Measurements from ENCODE around the gene BCHE.

The BCHE gene

DNA sequence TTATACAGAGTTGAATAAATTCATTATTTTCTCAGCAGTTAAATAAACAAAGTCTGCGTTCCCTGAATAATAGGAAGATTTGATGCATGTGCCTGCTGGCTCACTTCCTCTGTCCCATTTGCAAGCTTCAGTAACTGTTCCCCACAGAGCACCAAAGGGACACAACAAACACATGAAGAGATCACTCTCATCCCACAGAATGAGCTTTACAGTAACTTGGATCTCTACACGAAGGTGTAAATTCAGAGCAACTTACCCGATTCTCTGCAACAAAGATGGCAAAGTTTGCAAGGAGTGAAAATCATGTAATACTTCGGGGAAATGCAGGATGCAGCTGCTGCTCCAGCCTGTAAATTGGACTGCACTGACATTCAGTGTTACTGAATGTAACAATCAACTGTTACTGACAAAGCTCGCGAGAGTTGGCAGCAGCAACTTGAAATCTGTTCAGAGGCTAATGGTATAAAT lies at the start of gene BCHE:
BCHE (minus strand) TSS at position 366 of the 468 bp plus-strand sequence. CDS start 6,390 bp downstream, outside the sequence.
- no peak for DNase-seq (ENCODE audit: low read depth in 2 of 2)

DNA sequence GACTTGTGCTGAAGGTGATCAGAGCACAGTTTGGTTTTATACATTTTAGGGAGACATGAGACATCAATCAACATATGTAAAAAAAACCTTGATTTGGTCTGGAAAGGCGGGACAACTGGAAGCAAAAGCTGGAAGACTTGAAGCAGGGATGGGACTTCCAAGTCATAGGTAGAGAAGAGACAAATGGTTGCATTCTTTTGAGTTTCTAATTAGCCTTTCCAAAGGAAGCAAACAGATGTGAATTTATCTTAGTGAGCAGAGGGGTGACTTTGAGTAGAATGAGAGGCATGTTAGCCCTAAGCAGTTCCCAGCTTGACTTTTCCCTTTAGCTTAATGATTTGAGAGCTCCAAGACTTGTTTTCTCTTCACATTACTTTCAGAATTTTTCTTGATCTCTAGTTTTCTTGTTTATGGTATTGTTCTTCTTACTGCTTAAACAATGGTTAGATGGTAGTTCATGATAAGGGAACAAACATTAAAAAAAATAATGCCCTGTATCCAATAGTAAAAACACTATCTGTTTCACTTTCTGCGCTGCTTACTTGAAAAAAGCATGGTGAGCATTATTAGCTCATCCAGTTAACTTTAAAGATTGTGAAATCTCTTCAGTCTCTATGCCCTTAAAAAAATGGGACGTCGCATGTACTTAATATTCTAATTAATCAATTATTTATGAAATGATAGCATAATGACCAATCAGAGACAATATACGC lies 48.5 kb upstream of the BCHE start:
- DNase-seq (ENCODE audit: low read depth in 2 of 2) = no peak

GRCh38 chr3:165884518-165884917 lies 47.3 kb upstream of the BCHE start:
- no peak for DNase-seq (ENCODE audit: low read depth in 2 of 2)

GRCh38 chr3:165883863-165884478 lies 46.7 kb upstream of the BCHE start:
- DNase-seq (ENCODE audit: low read depth in 2 of 2) = no peak

GRCh38 chr3:165883117-165883516 lies 45.9 kb upstream of the BCHE start:
- DNase-seq (ENCODE audit: low read depth in 2 of 2) = no peak

DNA sequence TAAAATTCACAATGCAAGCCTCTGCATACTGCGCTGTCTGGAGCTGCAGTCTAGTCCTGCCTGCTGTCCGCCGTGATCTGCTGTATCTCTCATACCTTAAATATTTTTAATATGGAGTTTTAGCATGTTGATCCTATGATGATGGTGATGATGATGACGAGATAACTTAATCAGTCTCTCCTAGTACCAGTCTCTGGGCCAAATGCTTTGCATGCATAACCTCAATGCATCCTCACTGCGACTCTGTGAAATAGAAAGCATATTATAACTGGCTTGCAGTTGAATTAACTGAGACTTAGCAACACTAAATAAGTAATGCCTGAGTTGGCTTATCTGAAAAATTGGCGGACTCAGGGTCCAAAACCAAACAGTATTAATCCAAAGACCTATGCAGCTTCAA lies 38.4 kb upstream of the BCHE start:
- no peak for DNase-seq (ENCODE audit: low read depth in 2 of 2)

DNA sequence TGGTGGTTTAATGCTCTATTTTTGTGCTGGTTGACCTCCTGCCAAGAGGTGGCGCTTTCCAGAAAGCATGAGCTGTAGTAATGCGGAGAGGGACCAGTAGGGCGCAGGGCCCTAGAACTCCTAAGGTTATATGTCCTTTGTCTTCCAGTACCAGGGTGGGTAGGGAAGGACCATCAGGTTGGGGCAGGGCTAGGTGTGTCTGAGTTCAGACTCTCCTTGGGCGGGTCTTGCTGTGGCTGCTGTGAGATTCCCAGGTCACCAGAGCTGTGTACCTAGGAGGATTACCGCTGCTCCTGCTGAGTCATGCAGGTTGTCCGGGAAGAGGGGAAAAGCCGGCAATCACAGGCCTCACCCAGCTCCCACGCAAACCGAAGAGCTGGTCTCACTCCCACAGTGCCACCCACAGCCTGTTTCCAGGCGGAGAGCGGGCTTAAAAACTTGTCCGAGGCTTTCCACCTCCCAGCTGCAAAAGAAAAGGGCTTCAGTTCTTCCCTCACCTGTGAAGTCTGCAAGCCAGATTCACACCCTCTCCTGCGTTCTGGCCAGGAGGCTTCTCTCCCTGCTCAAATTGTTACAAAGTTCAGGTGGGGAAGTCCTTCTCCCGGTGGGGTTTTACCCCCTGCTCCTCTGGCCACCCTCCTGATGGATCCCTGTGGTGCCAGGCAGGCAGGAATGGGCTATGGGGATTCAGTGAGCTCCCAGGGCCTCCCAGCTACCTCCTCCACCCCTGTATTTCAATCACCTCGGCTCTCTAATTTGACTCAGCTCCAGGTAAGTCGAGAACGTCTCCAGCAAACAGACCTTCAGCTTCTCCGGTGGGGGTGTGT lies 37.7 kb upstream of the BCHE start:
- no peak for DNase-seq (ENCODE audit: low read depth in 2 of 2)

GRCh38 chr3:165868088-165868487 lies 30.9 kb upstream of the BCHE start:
- no peak for DNase-seq (ENCODE audit: low read depth in 2 of 2)

DNA sequence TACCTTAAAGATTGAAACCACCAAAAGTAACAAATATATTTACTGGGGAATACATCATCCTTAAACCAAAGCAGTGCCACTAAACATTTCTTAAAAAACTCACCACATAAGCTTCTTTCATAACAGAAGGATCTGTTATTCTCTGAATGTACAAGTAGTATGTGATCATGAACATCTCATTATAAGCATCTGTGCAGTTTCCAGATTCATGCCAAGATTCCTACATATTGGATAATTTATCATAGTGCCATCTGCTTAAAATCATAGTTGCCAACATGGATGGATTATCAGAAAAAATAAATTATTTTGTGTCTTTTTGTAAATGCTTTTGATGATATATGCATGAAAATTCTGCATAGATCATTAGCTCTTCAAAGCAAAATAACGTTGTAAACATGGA lies 21.8 kb upstream of the BCHE start:
- DNase-seq (ENCODE audit: low read depth in 2 of 2) = no peak

DNA sequence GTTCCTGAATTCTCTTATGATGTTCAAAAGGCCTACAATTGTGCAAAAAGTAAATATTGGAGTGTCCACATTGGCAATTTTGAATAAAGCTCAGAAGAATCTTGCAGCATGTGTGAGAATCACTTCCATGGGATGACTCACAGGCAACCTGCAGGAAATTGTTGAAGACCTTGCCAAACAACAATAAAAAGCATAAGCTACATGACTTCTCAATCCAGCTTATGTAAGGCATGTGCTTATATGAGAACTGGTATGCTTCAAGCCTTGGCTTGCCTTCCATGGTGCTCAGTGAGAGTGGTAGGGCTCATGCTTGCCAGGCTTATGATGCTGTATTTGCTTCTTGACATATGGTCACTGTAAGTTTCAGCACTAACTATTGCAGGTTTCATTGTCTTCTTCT lies 18.4 kb upstream of the BCHE start:
- no peak for DNase-seq (ENCODE audit: low read depth in 2 of 2)

GRCh38 chr3:165854696-165855095 lies 17.5 kb upstream of the BCHE start:
- DNase-seq (ENCODE audit: low read depth in 2 of 2) = no peak

- no peak for DNase-seq (ENCODE audit: low read depth in 2 of 2)
These were observed 15.5 kb upstream of the BCHE start for GRCh38 chr3:165852711-165853110.

GRCh38 chr3:165852191-165852590 lies 15.0 kb upstream of the BCHE start:
- no peak for DNase-seq (ENCODE audit: low read depth in 2 of 2)

- no peak for DNase-seq (ENCODE audit: low read depth in 2 of 2)
These were observed 8.8 kb upstream of the BCHE start for GRCh38 chr3:165846056-165846455.

DNA sequence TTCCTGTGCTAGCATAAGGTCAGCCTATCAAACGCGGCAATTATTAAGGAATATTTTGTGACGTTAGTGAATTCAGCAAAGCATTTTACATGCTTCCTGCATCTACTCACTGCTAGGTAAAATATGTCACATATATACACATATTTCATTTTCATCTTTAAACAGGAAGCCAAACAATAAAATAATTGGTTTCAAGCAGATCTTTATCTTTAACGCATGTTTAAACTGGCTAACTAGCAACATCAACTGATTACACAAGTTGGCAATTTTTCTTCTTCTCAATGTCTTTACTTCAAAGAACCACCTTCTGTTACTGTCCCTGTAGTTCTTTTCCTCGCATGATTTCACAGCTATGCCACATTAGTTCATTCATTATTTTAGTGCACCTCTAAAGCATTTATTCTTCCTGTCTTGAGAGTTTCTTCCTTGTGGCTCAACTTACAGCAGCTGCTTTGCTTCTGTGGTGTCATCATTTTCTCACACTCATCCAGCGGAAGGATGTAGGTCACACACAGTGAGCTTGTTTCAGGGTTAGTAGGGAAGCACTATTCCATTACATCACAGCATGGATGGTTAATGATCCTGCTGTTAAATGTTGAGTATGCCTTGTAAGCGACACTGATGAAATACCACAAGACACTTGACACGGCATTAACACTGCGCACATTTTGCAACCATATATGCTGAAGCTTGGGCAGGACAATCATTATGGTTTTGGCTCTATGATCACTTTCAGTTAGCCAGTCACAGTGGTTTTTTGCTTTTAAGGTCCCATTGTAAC lies 2.3 kb upstream of the BCHE start:
- DNase-seq (ENCODE audit: low read depth in 2 of 2) = no peak

DNA sequence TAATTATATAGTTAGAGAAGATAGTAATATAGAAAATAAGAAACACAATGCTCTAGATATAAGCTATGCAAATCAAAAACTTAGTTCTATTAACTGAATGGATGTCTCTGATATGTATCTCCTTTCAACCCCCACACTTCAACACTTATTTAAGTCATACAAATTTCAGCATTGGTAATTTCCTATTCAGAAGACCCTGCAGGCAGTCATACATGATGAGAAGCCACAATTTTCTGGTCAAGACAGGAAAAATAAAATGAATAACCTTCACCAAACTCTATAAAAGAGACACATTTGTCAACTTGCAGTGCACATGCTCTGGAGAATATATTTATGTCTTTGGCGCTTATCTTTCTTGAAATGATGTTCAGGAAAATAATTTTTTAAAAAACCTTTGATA lies 578 bp upstream of the BCHE start:
- no peak for DNase-seq (ENCODE audit: low read depth in 2 of 2)

DNA sequence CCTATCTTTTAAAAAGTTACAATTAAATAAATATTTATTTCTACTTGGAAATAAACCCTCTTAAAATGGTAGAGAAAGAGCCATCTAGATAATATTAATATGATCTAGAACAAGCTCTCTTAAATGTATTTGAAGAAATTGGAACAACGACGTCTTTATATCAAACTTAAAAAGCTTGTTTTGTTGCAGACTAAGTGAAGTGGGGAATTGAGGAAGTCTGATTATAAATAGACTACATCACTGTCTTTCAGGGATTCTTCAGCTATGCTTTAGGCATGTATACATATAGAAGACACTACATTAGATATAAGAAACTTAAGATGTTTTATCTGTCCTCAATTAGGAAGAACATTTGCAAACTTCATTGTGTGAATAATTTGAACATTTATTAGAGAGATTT lies 1.8 kb downstream of the BCHE start:
- no peak for DNase-seq (ENCODE audit: low read depth in 2 of 2)

- no peak for DNase-seq (ENCODE audit: low read depth in 2 of 2)
These were observed 6.5 kb downstream of the BCHE start for GRCh38 chr3:165830746-165831145.

GRCh38 chr3:165827883-165828282 lies 9.3 kb downstream of the BCHE start:
- DNase-seq (ENCODE audit: low read depth in 2 of 2) = no peak

- DNase-seq (ENCODE audit: low read depth in 2 of 2) = no peak
These were observed 10.0 kb downstream of the BCHE start for GRCh38 chr3:165827233-165827632.

DNA sequence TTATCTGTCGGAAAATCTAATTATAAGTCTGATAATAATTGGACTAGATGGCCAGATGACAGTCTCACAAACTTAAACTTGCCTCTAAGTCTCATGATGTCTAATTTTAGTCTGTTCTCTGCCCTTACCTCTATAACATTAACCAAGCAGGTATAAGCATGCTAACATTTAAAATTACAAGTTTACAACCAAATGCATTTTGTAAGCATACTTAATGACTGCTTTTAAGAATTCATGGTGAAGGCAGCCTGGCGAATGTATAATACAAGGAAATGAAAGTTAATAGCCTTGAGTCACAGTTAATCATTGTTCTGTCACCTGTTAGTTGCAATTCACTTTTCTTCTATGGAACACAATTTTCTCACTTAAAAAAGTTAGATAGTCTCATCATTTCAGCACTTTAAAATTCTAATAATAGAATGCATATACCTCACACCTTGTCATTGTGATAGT lies 16.5 kb downstream of the BCHE start:
- no peak for DNase-seq (ENCODE audit: low read depth in 2 of 2)

Measured in stimulated activated CD8-positive, alpha-beta memory T cell treated with anti-CD3 and anti-CD28 coated beads, Interleukin-2, amount 100 ng/mL, for 1 hour (primary cell).